Thyroid gland (tissue), 4 donors: ENCODE results near the gene C1orf87. TPM values are rescaled to one million over a fixed set of nuclear protein-coding genes. Genes with fewer than 3 reads are reported as not detected.

ENCODE experiments used
- DNase-seq, 2 donors: peaks; one replicate each; pipeline ENCODE4 v3.0.0-alpha.2; 2019
- H3K27ac ChIP-seq, 3 donors: fragments of 200-600 bp; sonication (generic); 1 replicate in 2 of 3; 2 replicates in 1 of 3; pipeline ENCODE4 v1.5.1; 2016 to 2019; ENCODE audit warnings: mild to moderate bottlenecking in 1 of 3, moderate library complexity in 1 of 3
- H3K27me3 ChIP-seq: fragments of 200-600 bp; sonication (generic); one replicate; pipeline ENCODE4 v1.5.1; 2019
- H3K36me3 ChIP-seq, 2 donors: fragments of 200-600 bp; sonication (generic); one replicate each; pipeline ENCODE4 v1.5.1; 2016 to 2019
- H3K4me1 ChIP-seq, 2 donors: fragments of 200-600 bp; sonication (generic); one replicate each; pipeline ENCODE4 v1.5.1; 2017 to 2019
- H3K4me3 ChIP-seq, 3 donors: fragments of 200-600 bp; sonication (generic); replicated peaks in 1 of 3; 1 replicate in 2 of 3; 2 replicates in 1 of 3; pipeline ENCODE4 v1.5.1; 2016; ENCODE audit warnings: mild to moderate bottlenecking in 1 of 3
- H3K9me3 ChIP-seq: fragments of 200-600 bp; sonication (generic); one replicate; pipeline ENCODE4 v1.5.1; 2017
- POLR2A ChIP-seq, 2 donors: fragments of 450-650 bp; IDR thresholded peaks; one replicate each; pipeline ENCODE4 v1.6.1; 2017; ENCODE audit warnings: antibody characterized with exemption in 2 of 2, mild to moderate bottlenecking in 2 of 2, moderate library complexity in 1 of 2
- WGBS, 2 donors: methylation state at CpG; one replicate each; pipeline ENCODE4 v1.1.5; 2017; 5-methylcytosine and 5-hydroxymethylcytosine counted together
- intact Hi-C: fragments of 100-400 bp; cut with DNase I; formaldehyde crosslinking; loops from one replicate; pipeline ENCODE4 v1.15.1; 2023
- total RNA-seq, 4 donors: library from RNA; depleted of rRNA; stranded (reverse); fragments of >200 nt; gene quantifications; one replicate each; pipeline ENCODE4 v1.2.3, GENCODE V29; 2016
- TF ChIP-seq, protein P1 (sequence below), 6 experiments: fragments of 200-600 bp in 3 of 6; fragments of 450-650 bp in 3 of 6; sonication (generic) in 3 of 6; IDR thresholded peaks; one replicate each; pipeline ENCODE4 v1.5.1; 2016 to 2019; ENCODE audit warnings: antibody characterized with exemption in 6 of 6, mild to moderate bottlenecking in 2 of 6, inconsistent platforms in 1 of 6, moderate library complexity in 1 of 6

The C1orf87 gene
- total RNA-seq, 4 donors from 2014 or later = not detected

- DNase-seq = no peak
- Histone ChIP-seq H3K4me3 (no peak overlapping the region), H3K9me3 (no peaks in the 10 kb centered on the region), H3K36me3 (no peaks in the 10 kb centered on the region), H3K27ac (no peak overlapping the region), H3K27me3 (no peaks in the 10 kb centered on the region), H3K4me1 (no peaks in the 10 kb centered on the region)
- intact Hi-C loops = no loop called here
- TF ChIP-seq POLR2A (IDR thresholded peaks at IDR 0.05) = no peak
- TF ChIP-seq, protein P1, sequence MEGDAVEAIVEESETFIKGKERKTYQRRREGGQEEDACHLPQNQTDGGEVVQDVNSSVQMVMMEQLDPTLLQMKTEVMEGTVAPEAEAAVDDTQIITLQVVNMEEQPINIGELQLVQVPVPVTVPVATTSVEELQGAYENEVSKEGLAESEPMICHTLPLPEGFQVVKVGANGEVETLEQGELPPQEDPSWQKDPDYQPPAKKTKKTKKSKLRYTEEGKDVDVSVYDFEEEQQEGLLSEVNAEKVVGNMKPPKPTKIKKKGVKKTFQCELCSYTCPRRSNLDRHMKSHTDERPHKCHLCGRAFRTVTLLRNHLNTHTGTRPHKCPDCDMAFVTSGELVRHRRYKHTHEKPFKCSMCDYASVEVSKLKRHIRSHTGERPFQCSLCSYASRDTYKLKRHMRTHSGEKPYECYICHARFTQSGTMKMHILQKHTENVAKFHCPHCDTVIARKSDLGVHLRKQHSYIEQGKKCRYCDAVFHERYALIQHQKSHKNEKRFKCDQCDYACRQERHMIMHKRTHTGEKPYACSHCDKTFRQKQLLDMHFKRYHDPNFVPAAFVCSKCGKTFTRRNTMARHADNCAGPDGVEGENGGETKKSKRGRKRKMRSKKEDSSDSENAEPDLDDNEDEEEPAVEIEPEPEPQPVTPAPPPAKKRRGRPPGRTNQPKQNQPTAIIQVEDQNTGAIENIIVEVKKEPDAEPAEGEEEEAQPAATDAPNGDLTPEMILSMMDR (IDR thresholded peaks at IDR 0.05) = no peak
- WGBS, 2 donors = 75 to 81% methylated on average over 3 of the region's 3 CpGs
Measured at GRCh38 chr1:60102267-60103061, 28.9 kb upstream of the C1orf87 start.

DNA sequence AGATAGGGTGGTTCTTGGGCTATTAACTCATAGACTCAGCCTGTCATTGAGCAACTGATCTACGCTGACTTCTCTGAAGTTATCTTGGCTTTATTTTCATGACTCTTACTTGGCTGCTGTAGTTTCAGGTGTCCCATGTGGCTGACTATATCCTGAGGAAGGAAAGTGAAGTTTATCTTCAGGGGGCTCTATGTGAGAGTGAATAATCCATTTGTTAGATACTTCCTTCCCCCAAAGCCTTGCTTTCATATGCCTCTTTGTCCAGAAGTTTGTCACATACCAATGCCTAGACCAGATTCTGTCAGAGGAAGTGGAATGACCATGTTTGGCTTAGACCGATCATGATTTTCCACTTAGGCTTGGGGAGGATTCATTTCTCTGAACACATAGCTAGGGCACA lies 27.9 kb upstream of the C1orf87 start:
- intact Hi-C loops = no loop called here

DNA sequence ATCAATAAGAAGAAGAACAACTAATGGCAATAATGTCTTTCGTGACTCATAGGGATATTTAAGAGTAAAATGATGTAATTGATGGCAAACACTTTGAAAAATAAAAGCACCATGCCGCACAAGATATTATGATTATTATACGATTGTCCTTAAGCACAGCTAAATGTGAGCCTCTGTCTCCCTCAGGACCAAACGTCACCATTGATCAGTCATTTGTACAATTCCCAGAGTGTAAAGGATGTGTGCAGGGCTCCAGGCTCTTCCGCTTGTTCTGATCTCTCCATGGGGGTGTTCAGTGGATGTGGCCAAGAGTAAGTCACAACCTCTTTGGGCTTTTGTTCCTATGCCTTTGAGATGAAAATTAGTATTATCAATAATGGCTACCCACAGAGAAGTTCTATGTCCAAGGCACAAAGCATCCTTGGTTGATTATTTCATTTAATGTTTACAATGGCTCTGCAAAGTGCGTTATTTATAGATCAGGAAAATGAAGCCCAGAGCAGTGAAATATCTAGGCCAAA lies 17.7 kb upstream of the C1orf87 start:
- H3K36me3 ChIP-seq = no peaks in the 10 kb centered on the region
- no peak overlapping the region for H3K27ac ChIP-seq
- intact Hi-C loops = no loop called here
- 93% methylated on average over 6 of the region's 6 CpGs for WGBS, 2 donors
- no peaks in the 10 kb centered on the region for H3K4me1 ChIP-seq
- TF ChIP-seq POLR2A (IDR thresholded peaks at IDR 0.05) = no peak
- TF ChIP-seq, protein P1 (IDR thresholded peaks at IDR 0.05) = no peak
- no peak for DNase-seq
- H3K4me3 ChIP-seq = no peak overlapping the region
- no peaks in the 10 kb centered on the region for H3K27me3 ChIP-seq
- no peaks in the 10 kb centered on the region for H3K9me3 ChIP-seq

More for the DNA sequence above, 27.9 kb upstream of the C1orf87 start:
- no peaks in the 10 kb centered on the region for H3K36me3 ChIP-seq
- 79 to 83% methylated on average over 2 of the region's 2 CpGs for WGBS, 2 donors
- no peak for DNase-seq
- H3K27ac ChIP-seq = no peak overlapping the region
- TF ChIP-seq, protein P1 (IDR thresholded peaks at IDR 0.05) = no peak
- TF ChIP-seq POLR2A (IDR thresholded peaks at IDR 0.05) = no peak
- no peaks in the 10 kb centered on the region for H3K27me3 ChIP-seq
- H3K4me1 ChIP-seq = no peaks in the 10 kb centered on the region
- H3K4me3 ChIP-seq = no peak overlapping the region
- H3K9me3 ChIP-seq = no peaks in the 10 kb centered on the region

DNA sequence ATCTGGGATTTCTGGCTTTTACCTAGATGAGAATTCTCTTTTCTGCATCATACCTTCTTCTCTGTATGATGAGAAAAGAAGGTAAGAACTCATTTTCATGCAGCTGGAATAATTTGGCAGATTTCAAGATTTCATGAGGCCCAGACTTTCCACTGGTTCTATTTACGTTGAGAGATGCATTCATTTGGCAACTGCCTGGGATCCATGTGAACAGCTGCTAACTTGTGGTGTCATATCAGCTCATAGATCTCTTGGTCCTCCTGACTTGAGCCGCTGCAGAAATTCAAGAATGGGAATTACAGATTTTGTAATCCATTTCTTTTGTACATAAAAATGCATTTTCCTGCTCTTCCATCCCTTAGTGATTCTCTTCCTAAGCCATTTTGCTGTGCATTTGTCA lies 17.1 kb upstream of the C1orf87 start:
- Histone ChIP-seq H3K4me3 (no peak overlapping the region), H3K27me3 (no peaks in the 10 kb centered on the region), H3K36me3 (no peaks in the 10 kb centered on the region), H3K4me1 (no peaks in the 10 kb centered on the region), H3K27ac (no peak overlapping the region), H3K9me3 (no peaks in the 10 kb centered on the region)
- TF ChIP-seq POLR2A (IDR thresholded peaks at IDR 0.05) = no peak
- TF ChIP-seq, protein P1 (IDR thresholded peaks at IDR 0.05) = no peak
- intact Hi-C loops = no loop called here
- DNase-seq = no peak
- WGBS, 2 donors = 66 to 82% methylated on average over 2 of the region's 2 CpGs

DNA sequence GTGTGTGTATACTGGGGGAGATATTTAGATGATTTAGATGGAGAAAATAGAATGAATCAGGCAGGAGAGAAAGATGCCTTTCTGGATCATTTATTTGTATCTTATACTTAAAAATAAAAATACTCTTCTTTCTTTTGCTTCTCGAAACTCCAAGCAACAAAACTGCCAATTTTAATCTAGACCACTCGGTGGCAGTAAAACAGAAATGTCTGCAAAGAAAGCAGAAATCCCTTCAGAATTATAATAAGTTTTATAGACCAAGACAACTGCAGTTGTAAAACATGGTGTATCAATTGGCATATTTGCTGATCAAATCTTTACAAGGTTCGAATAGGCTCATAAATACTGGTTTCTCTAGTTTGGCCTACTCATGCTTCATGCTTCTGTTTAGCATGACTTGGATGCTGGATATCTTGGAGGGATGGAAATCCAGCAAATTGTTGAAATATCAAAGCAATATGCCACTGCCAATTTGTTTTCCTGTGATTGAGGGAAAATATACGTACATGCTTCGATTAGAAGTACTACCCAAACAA lies 15.1 kb upstream of the C1orf87 start:
- no peak for TF ChIP-seq POLR2A (IDR thresholded peaks at IDR 0.05)
- TF ChIP-seq, protein P1 (IDR thresholded peaks at IDR 0.05) = no peak
- Histone ChIP-seq H3K4me3 (no peak overlapping the region), H3K27me3 (no peaks in the 10 kb centered on the region), H3K9me3 (no peaks in the 10 kb centered on the region), H3K27ac (no peak overlapping the region), H3K4me1 (no peaks in the 10 kb centered on the region), H3K36me3 (no peaks in the 10 kb centered on the region)
- no peak for DNase-seq
- intact Hi-C loops = no loop called here
- WGBS, 2 donors = 73 to 81% methylated on average over 5 of the region's 5 CpGs
